NCI-H748 treated with DMSO at 0.1 percent for 48 hours (cell line): Measurements from ENCODE around the gene CCDC32.
"Not testable (repeated sequence)": the region's sequence is repeated elsewhere in the genome, so short reads cannot be mapped to it uniquely, and the experiment has no call there.

Experiments
- DNase-seq: peaks from one replicate; lab custom pipeline; 2025; lab: John Stamatoyannopoulos, UW

Gene CCDC32, protein sequence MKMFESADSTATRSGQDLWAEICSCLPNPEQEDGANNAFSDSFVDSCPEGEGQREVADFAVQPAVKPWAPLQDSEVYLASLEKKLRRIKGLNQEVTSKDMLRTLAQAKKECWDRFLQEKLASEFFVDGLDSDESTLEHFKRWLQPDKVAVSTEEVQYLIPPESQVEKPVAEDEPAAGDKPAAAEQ

DNA sequence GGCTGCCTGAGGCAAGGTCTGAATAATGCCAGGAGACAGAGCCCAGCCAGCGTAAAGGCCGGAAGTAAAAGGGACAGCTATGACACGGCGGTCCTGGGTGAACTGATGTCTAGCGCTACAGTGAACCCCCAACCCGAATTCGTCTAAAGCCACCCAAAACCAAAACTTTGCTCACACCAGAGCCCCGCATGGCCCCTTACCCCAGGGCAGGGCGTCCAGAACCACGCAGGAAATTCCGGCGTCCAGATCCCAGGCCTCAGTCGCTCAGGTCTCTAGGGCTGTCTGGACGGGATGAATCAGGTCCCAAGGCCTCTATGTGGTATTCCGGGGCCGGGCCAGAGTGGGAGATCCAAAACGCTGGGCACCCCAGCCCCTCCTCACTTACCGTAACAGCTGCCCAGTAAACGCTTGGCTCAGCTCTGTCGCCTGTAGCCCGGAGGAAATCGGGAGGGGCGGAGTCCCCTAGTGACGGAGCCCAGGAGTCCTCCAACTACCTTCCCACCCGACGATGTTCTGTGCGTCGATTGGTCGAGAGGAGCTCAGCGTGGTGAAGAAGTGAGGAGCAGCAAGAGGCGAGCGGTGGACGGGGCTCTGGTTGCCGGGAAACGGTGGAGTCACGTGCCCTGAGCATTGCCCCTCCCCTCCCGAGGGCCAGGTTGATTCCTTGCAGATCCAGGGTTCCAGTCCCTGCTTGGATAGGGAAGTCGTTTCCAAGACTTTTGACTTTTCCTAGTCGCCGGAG lies at the start of gene CCDC32:
CCDC32 (minus strand) TSS at position 452 of the 742 bp plus-strand sequence. CDS start 2,027 bp downstream, outside the sequence.
- peak; percentile 91 for DNase-seq

DNA sequence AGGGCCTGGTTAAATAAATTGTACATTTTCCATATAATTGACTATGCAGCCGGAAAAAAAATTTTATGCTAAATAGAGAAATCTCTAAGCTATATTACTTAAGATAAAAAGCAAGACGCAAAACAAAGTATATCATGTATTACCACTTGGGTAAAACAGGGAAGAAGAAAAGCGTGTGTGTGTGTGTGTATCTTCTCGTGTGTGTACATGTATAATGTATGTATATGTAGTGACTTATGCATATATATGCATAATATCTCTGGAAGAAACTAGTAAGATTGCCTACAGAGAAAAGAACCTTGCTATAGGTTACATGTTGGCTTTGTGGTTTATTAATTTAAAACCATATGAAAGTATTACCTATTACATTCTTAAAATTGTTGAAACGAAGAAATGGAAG lies 48.2 kb upstream of the CCDC32 start:
- no peak for DNase-seq

DNA sequence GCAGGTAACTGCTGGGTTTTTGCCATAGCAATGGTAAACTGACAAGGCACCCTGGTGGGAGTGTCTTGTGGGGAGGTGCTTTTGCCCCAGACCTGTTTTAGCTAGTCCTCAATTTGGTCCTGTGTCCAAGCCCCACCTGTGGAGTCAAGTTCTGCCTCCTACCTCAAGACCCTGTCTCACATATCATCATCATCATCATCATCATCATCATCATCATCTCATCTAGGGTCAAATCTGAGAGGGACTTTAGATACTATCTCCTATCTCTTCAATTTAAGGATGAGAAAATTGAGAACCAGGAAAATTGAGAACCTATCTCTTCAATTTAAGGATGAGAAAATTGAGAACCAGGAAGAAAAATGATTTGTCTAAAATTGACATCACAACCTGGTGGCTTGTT lies 39.1 kb upstream of the CCDC32 start:
- DNase-seq, result no peak

DNA sequence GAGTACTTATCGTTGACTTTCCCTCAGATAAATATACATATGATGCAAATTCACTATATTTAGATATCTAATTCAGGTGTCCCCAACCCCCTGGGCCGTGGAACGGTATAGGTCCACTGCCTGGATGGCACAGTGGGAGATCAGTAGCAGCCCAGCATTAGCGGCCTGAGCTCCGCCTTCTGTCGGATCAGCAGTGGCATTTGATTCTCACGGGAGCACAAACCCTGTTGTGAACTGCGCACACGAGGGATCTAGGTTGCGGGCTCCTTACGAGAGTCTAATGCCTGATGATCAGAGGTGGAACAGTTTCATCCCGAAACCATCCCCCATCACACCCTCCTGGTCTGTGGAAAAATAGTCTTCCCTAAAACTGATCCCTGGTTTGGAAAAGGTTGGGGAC lies 36.1 kb upstream of the CCDC32 start:
- no peak for DNase-seq

DNA sequence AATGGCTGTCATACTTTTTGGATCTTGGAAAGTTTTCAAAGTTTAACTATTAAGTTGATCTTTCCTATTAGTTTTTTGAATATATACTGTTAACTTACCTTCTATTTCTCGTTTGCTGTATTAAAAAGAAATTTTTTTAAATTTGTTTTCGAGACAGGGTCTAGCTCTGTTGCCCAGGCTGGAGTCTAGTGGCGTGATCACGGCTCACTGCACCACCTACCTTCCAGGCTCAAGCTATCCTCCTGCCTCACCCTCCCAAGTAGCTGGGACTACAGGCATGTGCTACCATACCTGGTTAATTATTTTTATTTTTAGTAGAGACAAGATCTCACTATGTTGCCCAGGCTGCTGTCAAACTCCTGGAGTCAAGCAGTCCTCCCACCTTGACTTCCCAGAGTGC lies 33.8 kb upstream of the CCDC32 start:
- no peak for DNase-seq

DNA sequence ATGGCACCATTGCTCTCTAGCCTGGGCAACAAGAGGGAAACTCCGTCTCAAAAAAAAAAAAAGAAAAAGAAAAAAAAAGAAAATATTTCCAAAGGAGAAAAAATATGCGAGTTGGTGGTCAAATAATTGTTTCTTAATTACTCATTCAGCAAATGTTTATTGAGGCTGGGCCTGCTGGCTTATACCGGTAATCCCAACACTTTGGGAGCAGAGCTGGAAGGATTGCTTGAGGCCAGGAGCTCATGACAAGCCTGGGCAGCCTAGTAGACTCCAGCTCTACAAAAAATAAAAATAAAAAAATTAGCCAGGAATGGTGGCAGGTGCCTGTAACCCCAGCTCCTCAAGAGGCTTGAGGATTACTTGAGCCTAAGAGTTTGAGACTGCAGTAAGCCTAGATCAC lies 33.3 kb upstream of the CCDC32 start:
- no peak for DNase-seq

DNA sequence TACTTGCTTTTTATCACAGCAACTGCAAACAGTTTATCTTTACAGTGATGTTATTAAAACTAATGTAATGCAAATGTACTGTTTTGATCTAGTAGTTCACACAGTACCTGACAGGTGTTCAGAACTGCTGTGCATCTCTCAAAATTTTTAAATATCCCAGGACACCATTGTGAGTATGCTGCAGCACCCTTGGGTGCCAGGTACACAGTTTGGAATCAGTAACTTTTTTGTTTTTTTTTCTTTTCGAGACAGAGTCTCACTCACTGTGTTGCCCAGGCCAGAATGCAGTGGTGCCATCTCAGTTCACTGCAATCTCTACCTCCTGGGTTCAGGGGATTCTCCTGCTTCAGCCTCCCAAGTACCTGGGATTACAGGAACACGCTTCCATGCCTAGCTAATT lies 32.2 kb upstream of the CCDC32 start:
- DNase-seq, result no peak

DNA sequence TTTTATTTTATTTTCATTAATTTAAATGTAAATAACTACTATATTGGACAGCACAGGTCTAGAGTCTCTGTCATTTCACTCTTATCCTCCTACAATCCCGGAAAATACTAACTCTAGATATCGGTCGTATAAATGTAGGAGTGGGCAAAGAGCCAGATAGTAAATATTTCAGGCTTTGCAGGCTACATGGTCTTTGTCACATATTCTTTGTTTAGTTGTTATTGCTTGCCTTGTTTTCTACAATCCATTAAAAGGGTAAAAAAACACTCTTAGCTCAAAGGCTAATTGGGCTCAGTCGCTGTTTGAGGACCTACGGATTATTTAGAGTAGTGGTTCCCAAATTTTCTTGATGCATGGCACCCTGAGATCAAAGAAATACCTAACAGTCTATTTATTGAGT lies 30.9 kb upstream of the CCDC32 start:
- peak; percentile 43 for DNase-seq

DNA sequence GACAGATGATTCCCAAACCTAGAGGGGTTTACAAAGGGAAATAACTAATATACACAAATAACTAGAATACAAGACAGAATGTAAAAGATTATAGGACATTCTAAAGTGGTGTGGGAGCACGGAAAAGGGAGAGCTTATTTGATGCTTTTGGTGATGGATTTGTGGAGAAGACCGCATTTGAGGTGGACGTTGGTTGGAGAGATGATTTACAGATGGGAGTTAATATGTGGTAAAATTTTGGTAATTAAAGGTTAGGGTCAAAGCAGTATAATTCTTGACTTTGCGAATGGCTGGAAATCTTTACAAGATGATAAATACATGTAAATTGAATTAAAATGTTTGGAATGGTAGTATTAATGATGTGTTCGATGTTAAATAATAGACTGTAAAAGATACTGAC lies 30.4 kb upstream of the CCDC32 start:
- DNase-seq, result no peak

DNA sequence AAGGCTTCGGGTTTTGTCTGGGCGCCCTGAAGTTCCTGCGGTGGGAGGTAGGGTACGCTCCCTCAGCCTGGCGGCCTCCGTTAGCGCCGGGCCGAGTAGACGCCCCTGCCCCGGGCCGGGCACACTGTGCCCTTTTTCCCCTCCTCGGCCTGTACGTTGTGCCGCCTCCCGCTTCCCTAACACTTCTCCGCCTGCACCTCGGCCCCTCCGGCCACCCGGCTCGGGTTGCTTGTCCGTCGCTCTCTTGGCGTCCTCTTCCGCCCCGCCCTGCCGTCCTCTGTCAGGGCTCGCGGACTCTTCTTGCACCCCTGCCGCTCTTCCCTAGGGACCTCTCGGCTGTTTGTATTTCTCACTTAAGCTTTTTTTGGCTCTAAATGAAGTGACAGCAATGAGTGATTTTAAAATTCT lies 29.6 kb upstream of the CCDC32 start:
- DNase-seq, result no peak

DNA sequence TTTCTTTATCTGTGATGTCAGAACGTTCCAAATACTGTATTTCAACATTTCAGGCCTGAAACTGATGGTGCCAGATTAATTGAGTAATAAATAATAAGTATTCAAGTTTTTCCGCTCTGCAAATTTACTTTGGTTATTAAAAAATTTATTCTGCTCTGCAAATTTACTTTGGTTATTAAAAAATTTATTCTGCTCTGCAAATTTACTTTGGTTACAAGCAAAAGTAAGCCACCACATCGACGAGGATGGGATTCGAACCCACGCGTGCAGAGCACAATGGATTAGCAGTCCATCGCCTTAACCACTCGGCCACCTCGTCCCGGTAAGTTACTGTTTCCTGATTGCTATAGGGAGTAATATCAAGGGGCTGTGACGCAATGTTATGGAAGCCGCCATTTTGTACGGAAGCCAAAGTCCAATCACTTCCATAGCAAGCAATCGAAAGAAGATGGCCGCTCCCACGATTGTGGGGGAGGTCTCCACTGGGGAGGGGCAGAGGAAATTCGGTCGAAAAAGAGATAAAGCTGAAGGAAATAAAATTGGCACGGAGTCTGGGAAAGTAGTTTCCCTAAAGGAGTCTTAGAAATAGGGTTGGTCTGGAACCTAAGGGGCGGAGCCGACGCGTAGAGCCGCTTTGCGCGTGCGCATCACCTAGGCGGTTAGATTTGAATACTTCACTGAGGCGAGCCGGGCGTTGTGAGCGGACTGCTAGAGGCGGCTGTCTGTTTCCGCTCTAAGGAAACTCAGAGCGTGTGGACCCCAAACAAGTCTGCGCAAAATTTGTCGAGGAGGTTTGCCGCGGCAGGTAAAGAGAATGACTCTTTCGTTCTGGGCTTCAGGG lies 29.0 kb upstream of the CCDC32 start, which contains the start of gene KNL1:
KNL1 (plus strand) TSS at position 662 of the 841 bp plus-strand sequence. CDS start 8,683 bp downstream, outside the sequence.
- DNase-seq, result peak; percentile 94

DNA sequence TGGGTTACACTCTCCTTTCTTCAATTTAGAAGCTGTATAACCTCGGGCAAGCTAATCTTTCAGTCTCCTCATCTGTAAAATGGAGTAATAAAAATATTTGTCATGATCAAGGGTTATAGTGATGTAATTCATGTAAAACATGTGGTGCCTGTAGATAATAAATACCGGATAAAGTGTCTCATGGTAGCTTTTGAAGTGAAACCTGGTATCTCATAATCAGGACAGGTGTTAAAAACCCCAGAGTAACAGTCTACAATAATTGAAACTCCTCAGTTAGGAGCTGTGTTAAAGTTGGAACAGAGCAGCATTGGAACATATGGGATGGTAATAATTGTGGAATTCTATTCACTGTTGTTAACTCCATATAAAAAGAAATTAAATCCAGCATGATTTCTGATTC lies 28.3 kb upstream of the CCDC32 start:
- no peak for DNase-seq

DNA sequence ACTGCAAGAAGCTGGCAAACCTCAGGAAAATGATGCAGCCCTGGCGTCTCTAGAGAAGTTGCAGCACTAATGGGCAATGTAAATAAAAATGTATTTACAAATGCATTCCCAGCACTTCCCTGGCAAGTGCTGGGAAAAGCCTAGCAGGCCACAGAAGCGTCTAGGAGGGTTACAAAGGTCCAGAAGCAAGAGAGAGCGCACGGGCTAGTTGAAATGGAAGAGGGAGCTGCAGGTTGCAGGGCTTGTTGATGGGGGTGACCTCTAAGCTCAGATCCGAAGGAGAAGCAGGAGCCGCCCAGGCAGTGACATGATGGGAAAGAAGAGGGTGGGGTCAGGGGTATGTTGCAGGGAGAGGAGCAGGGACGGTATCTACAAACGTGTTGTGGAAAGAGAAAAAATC lies 26.5 kb upstream of the CCDC32 start:
- DNase-seq, result no peak

DNA sequence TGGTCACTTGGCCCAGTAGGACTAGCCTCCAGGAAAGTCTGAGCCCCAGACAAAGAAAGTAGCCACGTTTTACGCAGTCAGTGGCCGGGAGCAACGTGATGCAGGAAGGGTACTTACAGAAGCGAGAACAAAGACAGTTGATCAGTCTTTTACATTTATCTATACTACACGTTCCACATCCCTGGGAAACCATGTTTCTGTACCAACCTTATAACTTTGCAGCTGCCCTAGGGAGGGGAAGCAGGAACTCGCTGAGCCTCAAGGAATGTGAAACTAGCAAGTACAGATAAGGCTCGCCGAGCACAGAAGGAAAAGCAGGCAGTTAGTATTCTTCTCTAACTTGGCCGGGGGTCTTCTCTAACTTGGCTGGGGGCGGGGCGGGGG lies 25.8 kb upstream of the CCDC32 start:
- DNase-seq, result no peak

DNA sequence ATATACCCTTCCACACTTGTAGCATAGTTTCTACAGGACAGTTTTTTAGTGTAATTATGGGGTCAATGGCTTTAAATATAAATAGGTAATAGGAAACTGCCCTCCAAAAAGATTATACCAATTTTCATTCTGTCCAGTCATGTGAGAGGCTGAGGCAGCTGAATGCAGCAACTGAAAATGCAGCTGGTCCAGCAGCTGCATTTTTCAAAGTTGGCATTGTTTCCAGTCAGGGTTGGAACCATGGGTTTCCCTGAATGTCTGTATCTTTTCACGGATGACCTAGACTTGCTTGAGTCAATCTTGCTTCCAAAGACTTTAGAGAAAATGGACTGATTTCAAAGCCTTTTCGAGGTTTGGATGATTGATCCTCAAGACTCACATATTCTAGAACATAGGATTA lies 19.3 kb upstream of the CCDC32 start:
- no peak for DNase-seq

DNA sequence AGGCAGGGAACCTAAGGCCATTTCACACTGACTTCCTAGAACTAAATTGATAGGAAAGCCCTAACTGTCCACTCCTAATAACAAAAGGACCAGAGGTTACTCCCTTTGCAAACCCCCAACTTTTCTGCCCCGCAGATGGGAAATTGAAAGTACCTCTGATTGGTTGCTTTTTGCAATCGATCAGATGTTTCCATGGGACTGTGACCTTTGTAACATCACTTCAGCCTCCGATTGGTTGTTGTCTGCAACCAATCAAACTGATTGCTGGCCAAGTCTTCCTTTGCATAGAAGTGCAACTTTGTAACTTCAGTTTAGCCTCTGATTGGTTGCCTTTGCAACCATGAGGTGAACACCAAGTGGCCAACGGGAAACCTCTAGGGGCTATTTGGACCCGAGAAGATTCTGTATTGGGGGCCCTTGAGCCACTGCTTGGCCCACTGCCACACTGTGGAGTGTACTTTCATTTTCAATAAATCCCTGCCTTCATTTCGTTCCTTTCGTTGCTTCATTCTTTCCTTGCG lies 17.9 kb upstream of the CCDC32 start:
- DNase-seq, result no peak

DNA sequence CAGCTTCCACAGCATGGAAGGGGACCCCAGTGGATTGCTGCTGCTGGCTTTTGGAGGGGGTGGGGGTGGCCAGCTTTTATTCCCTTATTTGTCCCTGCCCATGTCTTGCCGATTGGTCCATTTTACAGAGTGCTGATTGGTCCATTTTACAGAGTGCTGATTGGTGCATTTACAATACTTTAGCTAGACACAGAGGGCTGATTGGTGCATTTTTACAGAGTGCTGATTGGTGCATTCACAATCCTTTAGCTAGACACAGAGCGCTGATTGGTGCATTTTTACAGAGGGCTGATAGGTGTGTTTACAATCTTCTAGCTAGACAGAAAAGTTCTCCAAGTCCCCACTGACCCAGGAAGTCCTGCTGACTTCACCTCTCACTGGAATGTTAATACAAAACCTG lies 17.0 kb upstream of the CCDC32 start:
- DNase-seq, result not testable (repeated sequence)

DNA sequence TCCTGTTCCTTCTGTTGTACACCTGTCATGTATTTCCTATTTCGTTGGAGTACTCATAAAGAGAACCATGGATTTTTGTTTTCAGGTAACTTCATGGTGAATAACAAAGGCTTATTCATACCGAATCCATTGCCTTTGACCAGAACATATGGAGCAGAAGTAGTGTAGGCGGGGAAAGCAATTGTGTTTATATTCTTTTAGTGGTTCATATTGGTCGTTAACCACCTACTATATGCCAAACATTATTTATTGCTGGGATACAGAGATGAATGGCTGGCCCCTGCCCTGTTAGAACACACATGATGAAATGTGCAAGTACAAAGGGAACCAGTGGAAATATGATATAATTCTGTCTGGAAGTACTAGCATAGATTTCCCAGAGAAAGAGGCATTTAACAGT lies 14.1 kb upstream of the CCDC32 start:
- no peak for DNase-seq

DNA sequence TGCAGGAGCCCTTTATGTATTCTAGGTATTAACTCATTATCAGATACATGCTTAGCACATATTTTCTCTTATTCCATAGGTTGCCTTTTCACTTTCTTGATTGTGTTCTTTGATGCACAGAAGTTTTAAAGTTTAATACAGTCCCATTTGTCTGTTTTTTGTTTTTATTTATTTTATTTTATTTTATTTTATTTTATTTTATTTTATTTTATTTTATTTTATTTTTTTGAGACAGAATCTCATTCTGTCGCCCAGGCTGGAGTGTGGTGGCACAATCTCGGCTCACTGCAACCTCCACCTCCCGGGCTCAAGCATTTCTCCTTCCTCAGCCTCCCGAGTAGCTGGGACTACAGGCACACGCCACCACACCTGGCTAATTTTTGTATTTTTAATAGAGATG lies 12.1 kb upstream of the CCDC32 start:
- DNase-seq, result not testable (repeated sequence)

DNA sequence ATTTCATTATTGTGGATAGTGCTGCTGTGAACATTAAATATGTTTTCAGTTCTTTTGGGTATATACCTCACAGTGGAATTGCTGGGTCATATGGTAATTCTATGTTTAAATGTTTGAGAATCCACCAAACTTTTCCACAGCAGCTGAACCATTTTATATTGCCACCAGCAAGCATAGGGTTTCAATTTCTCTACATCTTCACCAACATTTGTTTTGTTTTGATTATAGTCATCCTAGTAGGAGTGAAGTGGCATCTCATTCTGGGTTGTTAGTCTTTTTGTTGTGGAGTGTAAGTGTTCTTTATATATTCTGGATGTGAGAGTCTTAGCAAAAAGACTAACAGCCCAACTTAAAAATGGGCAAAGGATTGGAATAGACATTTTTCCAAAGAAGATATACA lies 10.3 kb upstream of the CCDC32 start:
- no peak for DNase-seq

DNA sequence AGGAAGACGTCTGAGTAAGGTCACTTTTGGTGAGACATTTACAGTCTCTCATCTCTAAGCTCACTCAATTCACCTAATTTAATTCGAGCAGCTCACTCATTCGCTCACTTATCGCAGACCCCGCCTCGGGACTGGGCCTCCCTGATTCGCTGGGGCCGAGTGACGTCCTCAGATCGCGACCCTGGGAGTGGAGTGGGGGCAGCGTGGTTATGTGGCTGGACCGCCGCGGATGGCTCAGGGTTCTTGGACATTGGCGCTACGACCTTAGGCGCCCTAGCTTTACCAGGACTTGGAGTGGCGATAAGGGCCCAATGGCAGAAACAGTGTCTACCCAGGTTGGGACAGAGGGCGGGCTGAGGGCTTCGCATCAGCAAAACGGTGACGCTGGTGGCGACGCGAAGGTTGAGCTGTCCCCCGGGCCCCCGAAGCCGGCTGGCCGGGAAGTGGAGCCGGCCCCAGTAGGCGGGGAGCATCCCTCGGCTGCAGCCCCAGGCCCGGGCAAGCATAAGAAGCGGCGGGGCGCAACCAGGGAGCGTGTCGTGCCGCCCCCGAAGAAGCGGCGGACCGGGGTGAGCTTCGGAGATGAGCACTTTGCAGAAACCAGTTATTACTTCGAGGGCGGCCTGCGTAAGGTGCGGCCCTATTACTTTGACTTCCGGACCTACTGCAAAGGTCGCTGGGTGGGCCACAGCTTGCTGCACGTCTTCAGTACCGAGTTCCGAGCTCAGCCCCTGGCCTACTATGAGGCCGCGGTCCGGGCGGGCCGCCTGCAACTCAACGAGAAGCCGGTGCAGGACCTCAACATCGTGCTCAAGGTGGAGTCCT lies 4.5 kb upstream of the CCDC32 start, which contains the start of gene RPUSD2:
RPUSD2 (plus strand) TSS at position 171 of the 825 bp plus-strand sequence; CDS start at position 210, 39 bp downstream.
- peak; percentile 69 for DNase-seq

DNA sequence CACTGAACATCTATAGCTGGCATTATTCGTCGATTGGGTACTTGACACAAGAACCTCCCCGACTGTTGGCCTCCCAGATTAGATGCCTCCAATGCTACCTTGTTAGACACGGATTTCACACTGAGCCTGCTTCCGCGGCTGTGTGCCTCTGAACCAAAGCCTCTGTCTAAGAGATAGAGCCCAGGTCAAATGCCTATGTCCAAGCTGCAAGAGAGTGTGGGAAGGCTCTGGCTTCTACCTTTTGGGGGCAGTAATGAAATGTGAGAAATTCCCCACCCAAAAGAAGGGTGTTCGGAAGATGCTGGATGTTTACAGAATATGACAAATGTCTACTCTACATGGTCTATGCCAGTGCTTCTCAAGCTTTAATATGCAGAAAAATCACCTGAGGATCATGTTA lies 2.3 kb upstream of the CCDC32 start:
- no peak for DNase-seq
